GM12891 (cell line): Measurements from ENCODE around the gene TMCC1.
A peak's percentile ranks its signal among the peaks of the same experiment; 100 is the strongest.
"Not testable (repeated sequence)": the region's sequence is repeated elsewhere in the genome, so short reads cannot be mapped to it uniquely, and the experiment has no call there.

ENCODE experiments used
- DNase-seq: peaks from one replicate; pipeline ENCODE4 v3.0.0; 2011; ENCODE audit warnings: low spot score; ENCODE audit not compliant: insufficient read length
- FAIRE-seq: peaks from 2 replicates; lab custom pipeline; 2011; peaks lifted over from hg19 to GRCh38; lab: Jason Lieb, UNC
- PAX5 ChIP-seq: IDR thresholded peaks from 2 replicates; pipeline ENCODE4 v1.6.1; 2011; ENCODE audit warnings: low read length, moderate library complexity, mild to moderate bottlenecking; ENCODE audit not compliant: insufficient read depth, severe bottlenecking
- POLR2A ChIP-seq: IDR thresholded peaks from 2 replicates; pipeline ENCODE4 v1.6.1; 2011; ENCODE audit warnings: low read depth, low read length, control low read depth
- POLR2AphosphoS5 ChIP-seq: IDR thresholded peaks from 2 replicates; pipeline ENCODE4 v1.6.1; 2011; ENCODE audit warnings: low read depth, low read length, control low read depth
- POU2F2 ChIP-seq: IDR thresholded peaks from 2 replicates; pipeline ENCODE4 v1.6.1; 2011; ENCODE audit warnings: low read depth, mild to moderate bottlenecking, control low read depth, low read length, moderate library complexity
- SPI1 ChIP-seq: IDR thresholded peaks from 2 replicates; pipeline ENCODE4 v1.6.1; 2011; ENCODE audit warnings: low read depth, low read length, control low read depth
- TAF1 ChIP-seq: IDR thresholded peaks from 2 replicates; pipeline ENCODE4 v1.6.1; 2011; ENCODE audit warnings: low read depth, low read length, control low read depth

Gene TMCC1

GRCh38 chr3:129867506-129868124 is 25.9 kb downstream of the TMCC1 start:
- TF ChIP-seq TAF1 (no peak), PAX5 (no peak), SPI1 (no peak), POLR2A (no peak), POLR2AphosphoS5 (no peak), POU2F2 (no peak)
- FAIRE-seq (no peak), DNase-seq (no peak)

DNA sequence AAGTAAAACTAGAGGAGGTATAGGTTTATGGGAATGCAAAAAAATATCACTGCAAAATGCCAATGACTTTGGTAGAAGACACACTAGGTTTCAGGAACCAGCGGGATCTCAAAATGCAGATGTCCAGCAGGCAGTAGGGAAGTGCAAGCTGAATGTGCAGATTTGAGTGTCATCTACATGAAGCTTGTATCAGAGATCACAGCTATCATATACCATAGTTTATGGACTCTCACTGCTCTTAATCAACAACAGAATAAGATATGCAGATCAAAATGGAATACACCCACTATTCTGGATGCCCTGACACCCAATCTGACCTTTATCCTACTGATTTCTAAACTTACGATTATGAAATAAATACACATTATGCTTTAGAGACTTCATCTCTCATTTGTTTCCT is 27.7 kb downstream of the TMCC1 start:
- no peak for DNase-seq
- FAIRE-seq: peak; percentile 23
- no peak for TF ChIP-seq PAX5
- no peak for TF ChIP-seq POLR2AphosphoS5
- TF ChIP-seq SPI1: no peak
- TF ChIP-seq POU2F2: no peak
- no peak for TF ChIP-seq POLR2A
- TF ChIP-seq TAF1: no peak

DNA sequence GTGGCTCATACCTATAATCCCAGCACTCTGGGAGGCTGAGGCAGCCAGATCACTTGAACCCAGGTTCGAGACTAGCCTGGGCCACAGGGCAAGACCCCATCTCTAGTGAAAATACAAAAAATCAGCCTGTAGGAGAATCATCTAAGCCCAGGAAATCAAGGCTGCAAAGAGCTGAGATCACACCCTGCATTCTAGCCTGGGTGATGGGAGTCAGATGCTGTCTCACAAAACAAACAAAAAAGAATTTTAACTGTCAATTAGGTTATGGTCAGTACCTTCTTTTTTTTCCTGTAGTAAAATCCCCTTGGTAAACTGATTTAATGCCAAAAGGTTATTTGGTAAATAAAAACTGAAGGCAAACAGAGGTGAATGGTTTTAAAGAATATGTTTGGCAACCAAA is 29.0 kb downstream of the TMCC1 start:
- TF ChIP-seq TAF1 (no peak), POU2F2 (no peak), POLR2AphosphoS5 (no peak), SPI1 (no peak), POLR2A (no peak), PAX5 (no peak)
- no peak for DNase-seq
- FAIRE-seq: no peak

DNA sequence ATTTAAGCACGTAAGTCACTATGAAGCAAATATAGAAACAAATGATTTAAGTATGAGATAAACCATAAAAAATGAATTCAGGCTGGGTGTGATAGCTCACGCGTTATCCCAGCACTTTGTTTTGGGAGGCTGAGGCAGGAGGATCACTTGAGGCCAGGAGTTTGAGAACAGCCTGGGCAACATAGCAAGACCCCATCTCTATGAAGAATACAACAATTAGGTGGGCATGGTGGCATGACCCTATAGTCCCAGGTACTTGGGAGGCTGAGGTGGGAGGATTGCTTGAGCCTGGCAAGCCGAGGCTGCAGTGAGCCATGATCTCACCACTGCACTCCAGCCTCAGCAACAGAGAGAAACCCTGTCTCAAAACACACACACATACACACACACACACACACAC is 34.2 kb downstream of the TMCC1 start:
- no peak for DNase-seq
- TF ChIP-seq POU2F2: no peak
- no peak for TF ChIP-seq PAX5
- TF ChIP-seq TAF1: no peak
- TF ChIP-seq POLR2A: no peak
- TF ChIP-seq SPI1: no peak
- no peak for TF ChIP-seq POLR2AphosphoS5
- no peak for FAIRE-seq

DNA sequence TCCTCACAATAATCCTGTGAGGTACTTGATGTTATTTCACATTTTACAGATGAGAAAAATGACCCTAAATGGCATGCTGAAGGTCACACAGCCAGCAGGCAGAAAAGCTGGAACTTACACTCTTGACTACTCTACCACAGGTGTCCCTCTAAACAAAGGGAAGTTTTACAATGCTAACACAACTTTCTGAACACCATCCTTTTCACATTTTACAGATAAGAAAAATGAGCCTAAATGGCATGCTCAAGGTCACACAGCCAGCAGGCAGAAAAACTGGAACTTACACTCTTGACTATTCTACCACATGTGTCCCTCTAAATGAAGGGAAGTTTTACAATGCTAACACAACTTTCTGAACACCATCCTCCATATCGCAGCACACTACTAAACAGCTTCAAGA is 35.6 kb downstream of the TMCC1 start:
- DNase-seq: no peak
- no peak for FAIRE-seq
- TF ChIP-seq POU2F2: no peak
- TF ChIP-seq SPI1: no peak
- no peak for TF ChIP-seq POLR2AphosphoS5
- no peak for TF ChIP-seq PAX5
- TF ChIP-seq POLR2A: no peak
- no peak for TF ChIP-seq TAF1

GRCh38 chr3:129856790-129857189 is 36.7 kb downstream of the TMCC1 start:
- not testable (repeated sequence) for DNase-seq, FAIRE-seq

GRCh38 chr3:129855832-129856419 is 37.6 kb downstream of the TMCC1 start:
- TF ChIP-seq TAF1: no peak
- no peak for TF ChIP-seq PAX5
- no peak for TF ChIP-seq POLR2AphosphoS5
- TF ChIP-seq POLR2A: no peak
- no peak for TF ChIP-seq SPI1
- no peak for TF ChIP-seq POU2F2
- FAIRE-seq (no peak), DNase-seq (no peak)

GRCh38 chr3:129855170-129855831 is 38.2 kb downstream of the TMCC1 start:
- DNase-seq: no peak
- FAIRE-seq: no peak
- TF ChIP-seq POU2F2 (no peak), TAF1 (no peak), SPI1 (no peak), POLR2AphosphoS5 (no peak), POLR2A (no peak), PAX5 (no peak)

GRCh38 chr3:129854460-129854859 is 39.1 kb downstream of the TMCC1 start:
- no peak for TF ChIP-seq POLR2A
- no peak for TF ChIP-seq TAF1
- FAIRE-seq: no peak
- DNase-seq: no peak

DNA sequence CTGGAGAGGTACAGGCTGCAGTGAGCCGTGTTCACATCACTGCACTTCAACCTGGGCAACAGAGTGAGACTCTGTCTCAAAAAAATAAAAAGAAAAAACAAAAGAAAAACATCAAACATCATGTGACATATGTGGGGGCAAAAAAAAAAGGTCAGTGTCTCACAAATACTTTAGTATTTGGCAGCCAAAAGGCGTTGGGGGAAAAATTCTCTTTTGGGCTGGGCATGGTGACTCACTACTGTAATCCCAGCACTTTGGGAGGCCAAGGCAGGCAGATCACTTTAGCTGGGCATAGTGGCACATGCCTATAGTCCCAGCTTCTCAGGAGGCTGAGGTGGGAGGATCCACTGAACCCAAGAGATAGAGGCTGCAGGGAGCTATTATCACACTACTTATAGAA is 47.6 kb downstream of the TMCC1 start:
- DNase-seq: no peak

More for the DNA sequence above, 47.6 kb downstream of the TMCC1 start:
- no peak for TF ChIP-seq POLR2A
- no peak for TF ChIP-seq POLR2AphosphoS5
- no peak for TF ChIP-seq POU2F2
- no peak for TF ChIP-seq PAX5
- no peak for TF ChIP-seq SPI1
- TF ChIP-seq TAF1: no peak
- no peak for FAIRE-seq
